IMR-90 (cell line): Measurements from ENCODE around the gene ZNF473. TPM values are rescaled to one million over a fixed set of nuclear protein-coding genes. Genes with fewer than 3 reads are reported as not detected.

ENCODE experiments used
- ATAC-seq: fragments of 200-7000 bp; cut with Tn5 transposase; 2 replicates; pipeline ENCODE4 v1.9.1; 2020; ENCODE audit warnings: low read depth, mild to moderate bottlenecking, moderate library complexity
- BruUV-seq: library from RNA; stranded (reverse); fragments of 400-500 nt; replicated peaks from 2 replicates; lab custom pipeline; 2021; lab: Mats Ljungman, UMichigan
- CTCF ChIA-PET: fragments of 300-600 bp; formaldehyde crosslinking; extraction: SDS; loops from one replicate; lab custom pipeline; 2021; ENCODE audit warnings: antibody characterized with exemption; lab: Yijun Ruan, JAX
- POLR2A ChIA-PET: fragments of 300-600 bp; sonication (Branson Sonifier 250); formaldehyde crosslinking; loops from one replicate; lab custom pipeline; 2022; ENCODE audit warnings: antibody characterized with exemption; ENCODE audit not compliant: unreplicated experiment; lab: Charles Lee
- DNase-seq: peaks from one replicate; pipeline ENCODE4 v3.0.0; 2013
- H2AFZ ChIP-seq: replicated peaks from 2 replicates; pipeline ENCODE3; 2013; ENCODE audit warnings: low read length, mild to moderate bottlenecking; ENCODE audit not compliant: poor library complexity
- H2AK5ac ChIP-seq: 2 replicates; pipeline ENCODE4 v1.6.1; 2013; ENCODE audit warnings: low read depth, low read length, inconsistent platforms
- H2AK9ac ChIP-seq: replicated peaks from 2 replicates; pipeline ENCODE3; 2013; ENCODE audit warnings: mild to moderate bottlenecking, low read depth, low read length, moderate library complexity; ENCODE audit not compliant: poor library complexity
- H2BK120ac ChIP-seq: 2 replicates; pipeline ENCODE4 v1.6.1; 2013; ENCODE audit warnings: low read depth, low read length, inconsistent platforms
- H2BK15ac ChIP-seq: 3 replicates; pipeline ENCODE4 v1.6.1; 2013; ENCODE audit warnings: low read depth, low read length, inconsistent platforms
- H2BK20ac ChIP-seq: 2 replicates; pipeline ENCODE4 v1.6.1; 2013; ENCODE audit warnings: low read depth, mild to moderate bottlenecking, inconsistent platforms, low read length, moderate library complexity
- H2BK5ac ChIP-seq: 2 replicates; pipeline ENCODE4 v1.6.1; 2013; ENCODE audit warnings: mild to moderate bottlenecking, low read depth, low read length, inconsistent platforms; ENCODE audit not compliant: poor library complexity, severe bottlenecking
- H3K14ac ChIP-seq: replicated peaks from 2 replicates; pipeline ENCODE4 v1.6.1; 2013; ENCODE audit warnings: low read depth, low read length, inconsistent platforms
- H3K18ac ChIP-seq: 2 replicates; pipeline ENCODE4 v1.6.1; 2013; ENCODE audit warnings: low read depth, low read length, control low read depth
- H3K23ac ChIP-seq: 2 replicates; pipeline ENCODE4 v1.6.1; 2013; ENCODE audit warnings: low read depth, low read length, inconsistent platforms
- H3K27ac ChIP-seq: 2 replicates; pipeline ENCODE4 v1.5.1; 2013; ENCODE audit warnings: mild to moderate bottlenecking, control low read depth, low read length; ENCODE audit not compliant: insufficient read depth
- H3K27me3 ChIP-seq: 2 replicates; pipeline ENCODE4 v1.6.1; 2013; ENCODE audit warnings: low read length; ENCODE audit not compliant: control insufficient read depth, insufficient read depth
- H3K36me3 ChIP-seq: 2 replicates; pipeline ENCODE4 v1.6.1; 2013; ENCODE audit warnings: low read length, mixed read lengths; ENCODE audit not compliant: control insufficient read depth, insufficient read depth
- H3K4ac ChIP-seq: 2 replicates; pipeline ENCODE4 v1.6.1; 2013; ENCODE audit warnings: low read depth, low read length, inconsistent platforms
- H3K4me1 ChIP-seq: 2 replicates; pipeline ENCODE4 v1.6.1; 2013; ENCODE audit warnings: low read length, mixed read lengths; ENCODE audit not compliant: control insufficient read depth, insufficient read depth
- H3K4me2 ChIP-seq: 2 replicates; pipeline ENCODE4 v1.6.1; 2013; ENCODE audit warnings: low read depth, mild to moderate bottlenecking, control low read depth, low read length, moderate library complexity
- H3K4me3 ChIP-seq: 2 replicates; pipeline ENCODE4 v1.5.1; 2013; ENCODE audit warnings: low read depth, mild to moderate bottlenecking, control low read depth, low read length, moderate library complexity; ENCODE audit not compliant: insufficient read depth
- H3K56ac ChIP-seq: 2 replicates; pipeline ENCODE4 v1.6.1; 2013; ENCODE audit warnings: low read length, inconsistent platforms; ENCODE audit not compliant: insufficient read depth; ENCODE audit errors: extremely low read depth
- H3K79me1 ChIP-seq, 2 experiments: 2 replicates each; pipeline ENCODE4 v1.6.1; 2013; ENCODE audit warnings: low read length in 2 of 2, inconsistent platforms in 1 of 2, low read depth in 1 of 2
- H3K9ac ChIP-seq: 2 replicates; pipeline ENCODE4 v1.6.1; 2013; ENCODE audit warnings: low read depth, low read length, control low read depth
- H3K9me1 ChIP-seq: 2 replicates; pipeline ENCODE4 v1.6.1; 2013; ENCODE audit warnings: low read length, inconsistent platforms; ENCODE audit not compliant: insufficient read depth
- H3K9me3 ChIP-seq: 2 replicates; pipeline ENCODE4 v1.6.1; 2013; ENCODE audit warnings: low read length; ENCODE audit not compliant: control insufficient read depth, insufficient read depth
- H4K20me1 ChIP-seq: 2 replicates; pipeline ENCODE4 v1.6.1; 2013; ENCODE audit warnings: low read length, inconsistent platforms; ENCODE audit not compliant: insufficient read depth
- H4K5ac ChIP-seq: 2 replicates; pipeline ENCODE4 v1.6.1; 2013; ENCODE audit warnings: mild to moderate bottlenecking, low read depth, low read length, control low read depth
- H4K8ac ChIP-seq, 2 experiments: 2 replicates each; pipeline ENCODE4 v1.6.1; 2013; ENCODE audit warnings: low read depth in 2 of 2, low read length in 2 of 2, control low read depth in 1 of 2, inconsistent platforms in 1 of 2
- H4K91ac ChIP-seq: 2 replicates; pipeline ENCODE4 v1.6.1; 2013; ENCODE audit warnings: low read depth, low read length, inconsistent platforms; ENCODE audit not compliant: insufficient read depth
- ELK1 ChIP-seq: fragments of 150-350 bp; IDR thresholded peaks from 2 replicates; pipeline ENCODE4 v1.6.1; 2016; ENCODE audit warnings: low read depth, mild to moderate bottlenecking, low read length, moderate library complexity, borderline replicate concordance
- MXI1 ChIP-seq: IDR thresholded peaks from 2 replicates; pipeline ENCODE4 v1.6.1; 2012; ENCODE audit warnings: low read depth, mild to moderate bottlenecking, low read length, moderate library complexity, borderline replicate concordance
- SMC3 ChIP-seq: fragments of 150-350 bp; IDR thresholded peaks from 2 replicates; pipeline ENCODE4 v1.6.1; 2016; ENCODE audit warnings: low read depth, mild to moderate bottlenecking, antibody characterized with exemption, low read length, moderate library complexity
- USF2 ChIP-seq: fragments of 150-350 bp; IDR thresholded peaks from 2 replicates; pipeline ENCODE4 v1.6.1; 2017; ENCODE audit warnings: mild to moderate bottlenecking, antibody characterized with exemption, low read length, low read depth
- WGBS, 2 experiments: methylation state at CpG; one replicate each; pipeline versions ENCODE4 v1.1.5 to v1.1.7; 2013; ENCODE audit warnings: missing lambda C conversion rate in 2 of 2; ENCODE audit not compliant: insufficient read length in 1 of 2; ENCODE audit errors: extremely low coverage in 2 of 2; 5-methylcytosine and 5-hydroxymethylcytosine counted together
- dilution Hi-C: fragments of 300-500 bp; cut with HindIII; formaldehyde crosslinking; loops from one replicate; pipeline ENCODE4 v1.14.3; 2018; ENCODE audit warnings: low sequenced_read_pairs; ENCODE audit not compliant: unreplicated experiment
- in situ Hi-C: fragments of 300-500 bp; cut with MboI; formaldehyde crosslinking; loops from 3 replicates; pipeline ENCODE4 v1.14.3; 2019; ENCODE audit warnings: low sequenced_read_pairs, inconsistent platforms, mixed read lengths
- intact Hi-C: fragments of 100-400 bp; cut with micrococcal nuclease; formaldehyde crosslinking; loops from 2 replicates; pipeline ENCODE4 v1.10.0; 2022
- polyA plus RNA-seq, 3 experiments: library from polyadenylated mRNA; depleted of rRNA; stranded (reverse); fragments of >200 nt; gene quantifications; 2 replicates each; pipeline ENCODE4 v1.2.3, GENCODE V29; 2012; ENCODE audit warnings: low replicate concordance in 1 of 3
- total RNA-seq: library from RNA; depleted of rRNA; stranded (reverse); fragments of >200 nt; gene quantifications from 2 replicates; pipeline ENCODE4 v1.2.3, GENCODE V29; 2012

ZNF473 gene
- total and polyA plus RNA-seq, 2 of the 4 experiments (the other 2 are of a cell fraction): 4.5 to 13.3 TPM

GRCh38 chr19:50000038-50000840 lies 25.6 kb upstream of the ZNF473 start:
- H3K27ac ChIP-seq: no peak overlapping the region
- no peak overlapping the region for H4K5ac ChIP-seq
- H3K36me3 ChIP-seq: peaks cover 66% of the 10 kb centered on the region
- ATAC-seq (no peak), DNase-seq (no peak)
- dilution Hi-C loops (no loop called here), intact Hi-C loops (no loop called here), in situ Hi-C loops (no loop called here)
- H2AK9ac ChIP-seq: peak overlapping the region; percentile 65
- no peak overlapping the region for H3K18ac ChIP-seq
- TF ChIP-seq MXI1 (no peak), SMC3 (no peak), ELK1 (no peak), USF2 (no peak)
- H2AFZ ChIP-seq: peak overlapping the region; percentile 7
- H4K20me1 ChIP-seq: peaks cover 29% of the 10 kb centered on the region
- H3K9ac ChIP-seq: no peak overlapping the region
- H3K4me2 ChIP-seq: no peak overlapping the region
- peaks cover 10% of the 10 kb centered on the region for H3K4me1 ChIP-seq
- H2BK120ac ChIP-seq: no peak overlapping the region
- no peak overlapping the region for H2AK5ac ChIP-seq
- WGBS, 2 experiments: 84% methylated on average over 5 of the region's 20 CpGs; no CpG with 5 or more reads in 1 of the 2 experiments
- no peak overlapping the region for H3K14ac ChIP-seq
- H3K56ac ChIP-seq: no peak overlapping the region
- H3K79me1 ChIP-seq: peaks cover 12 to 48% of the 10 kb centered on the region in 2 experiments
- no peak overlapping the region for H3K23ac ChIP-seq
- no peaks in the 10 kb centered on the region for H3K27me3 ChIP-seq
- no peak overlapping the region for H3K4ac ChIP-seq
- no peak overlapping the region for H2BK20ac ChIP-seq
- no peak overlapping the region for H4K8ac ChIP-seq
- no peak overlapping the region for H3K4me3 ChIP-seq
- CTCF ChIA-PET: no interaction called here
- H3K9me1 ChIP-seq: peaks cover 22% of the 10 kb centered on the region
- H2BK5ac ChIP-seq: no peak overlapping the region
- no TSS peak for BruUV-seq
- no peak overlapping the region for H2BK15ac ChIP-seq
- H3K9me3 ChIP-seq: no peaks in the 10 kb centered on the region
- POLR2A ChIA-PET: no interaction called here
- no peak overlapping the region for H4K91ac ChIP-seq
